HepG2 (cell line): ENCODE measurements around the gene CBX5. TPM values are rescaled to one million over a fixed set of nuclear protein-coding genes. Genes with fewer than 3 reads are reported as not detected.
A peak's percentile ranks its signal among the peaks of the same experiment; 100 is the strongest.

ENCODE experiments used
- BRCA1 ChIP-seq: sonication (generic); formaldehyde crosslinking; IDR thresholded peaks from 2 replicates; pipeline ENCODE4 v1.4.0; 2020; ENCODE audit warnings: missing genetic modification reagents
- CREB1 ChIP-seq, 2 experiments: fragments of 450-650 bp in 1 of 2; IDR thresholded peaks; 2 replicates each; pipeline ENCODE4 v1.6.1; 2016 to 2017; ENCODE audit warnings: control low read depth in 1 of 2, mild to moderate bottlenecking in 1 of 2, missing compliant biosample characterization in 1 of 2, missing genetic modification characterization in 1 of 2
- CREM ChIP-seq, 2 experiments: sonication (generic) in 1 of 2; formaldehyde crosslinking in 1 of 2; IDR thresholded peaks; 2 replicates each; pipeline versions ENCODE4 v1.4.0 to v1.6.1; 2016 to 2020; ENCODE audit warnings: antibody characterized with exemption in 1 of 2, mild to moderate bottlenecking in 1 of 2, missing genetic modification reagents in 1 of 2
- DPF2 ChIP-seq: sonication (generic); formaldehyde crosslinking; IDR thresholded peaks from 2 replicates; pipeline ENCODE4 v1.4.0; 2020; ENCODE audit warnings: mild to moderate bottlenecking, low read depth, missing genetic modification reagents, borderline replicate concordance
- ELF3 ChIP-seq: IDR thresholded peaks from 2 replicates; pipeline ENCODE4 v1.6.1; 2016; ENCODE audit warnings: missing genetic modification reagents, missing compliant biosample characterization
- FOXJ3 ChIP-seq: sonication (generic); formaldehyde crosslinking; IDR thresholded peaks from 2 replicates; pipeline ENCODE4 v1.4.0; 2020; ENCODE audit warnings: missing genetic modification reagents, mild to moderate bottlenecking, borderline replicate concordance
- GATAD2A ChIP-seq: IDR thresholded peaks from 2 replicates; pipeline ENCODE4 v1.6.1; 2016
- HOXA5 ChIP-seq: sonication (generic); formaldehyde crosslinking; IDR thresholded peaks from 2 replicates; pipeline ENCODE4 v1.4.0; 2020; ENCODE audit warnings: missing genetic modification reagents
- JARID2 ChIP-seq: sonication (generic); formaldehyde crosslinking; IDR thresholded peaks from 2 replicates; pipeline ENCODE4 v1.8.1; 2023; ENCODE audit warnings: missing genetic modification reagents, inconsistent platforms; ENCODE audit not compliant: insufficient replicate concordance
- MED1 ChIP-seq: sonication (generic); formaldehyde crosslinking; IDR thresholded peaks from 2 replicates; pipeline ENCODE4 v1.4.0; 2020; ENCODE audit warnings: missing genetic modification reagents
- MEIS2 ChIP-seq: sonication (generic); formaldehyde crosslinking; IDR thresholded peaks from 2 replicates; pipeline ENCODE4 v1.9.0; 2021; ENCODE audit warnings: mild to moderate bottlenecking, missing genetic modification reagents
- RBM39 ChIP-seq: fragments of 200-400 bp; formaldehyde crosslinking; IDR thresholded peaks from one replicate; pipeline ENCODE4 v1.6.1; 2018; ENCODE audit warnings: antibody characterized with exemption, mild to moderate bottlenecking, low read depth, low read length; ENCODE audit not compliant: poor library complexity, severe bottlenecking
- SMC3 ChIP-seq: IDR thresholded peaks from 2 replicates; pipeline ENCODE4 v1.6.1; 2011; ENCODE audit warnings: low read length, improper control_type of control experiment
- SOX5 ChIP-seq: IDR thresholded peaks from 2 replicates; pipeline ENCODE4 v1.6.1; 2016; ENCODE audit warnings: borderline replicate concordance
- SOX6 ChIP-seq, 2 experiments: fragments of 450-650 bp in 1 of 2; sonication (generic) in 1 of 2; formaldehyde crosslinking in 1 of 2; IDR thresholded peaks; 2 replicates each; pipeline versions ENCODE4 v1.4.0 to v1.6.1; 2017 to 2020; ENCODE audit warnings: antibody characterized with exemption in 1 of 2, mild to moderate bottlenecking in 1 of 2, missing genetic modification reagents in 1 of 2
- SRSF1 ChIP-seq: fragments of 200-400 bp; formaldehyde crosslinking; optimal IDR thresholded peaks from 2 replicates; pipeline ENCODE3; 2017; ENCODE audit warnings: mild to moderate bottlenecking, low read depth, low read length, moderate library complexity
- TBX2 ChIP-seq: sonication (generic); formaldehyde crosslinking; IDR thresholded peaks from 2 replicates; pipeline ENCODE4 v1.5.0; 2020; ENCODE audit warnings: missing genetic modification reagents, mild to moderate bottlenecking, borderline replicate concordance
- THYN1 ChIP-seq: sonication (generic); formaldehyde crosslinking; IDR thresholded peaks from 2 replicates; pipeline ENCODE4 v1.8.1; 2023; ENCODE audit warnings: low read depth, mild to moderate bottlenecking, moderate library complexity, missing genetic modification reagents, borderline replicate concordance
- ZNF232 ChIP-seq: sonication (generic); formaldehyde crosslinking; IDR thresholded peaks from 2 replicates; pipeline ENCODE4 v1.4.0; 2020; ENCODE audit warnings: missing genetic modification reagents, borderline replicate concordance
- ZNF331 ChIP-seq: sonication (generic); formaldehyde crosslinking; IDR thresholded peaks from 2 replicates; pipeline ENCODE4 v1.4.0; 2020; ENCODE audit warnings: missing genetic modification reagents
- ZSCAN25 ChIP-seq: sonication (generic); formaldehyde crosslinking; IDR thresholded peaks from 2 replicates; pipeline ENCODE4 v1.8.0; 2022; ENCODE audit warnings: mild to moderate bottlenecking, missing genetic modification reagents
- polyA plus RNA-seq, 8 experiments: library from polyadenylated mRNA; depleted of rRNA in 3 of 8; stranded (reverse) in 7 of 8; unstranded in 1 of 8; fragments of >200 nt; fragmentation: Illumina TruSeq in 4 of 8; extraction: Trizol in 4 of 8; gene quantifications; 2 replicates each; pipeline versions ENCODE4 v1.2.1 to v1.2.3, GENCODE V29; 2011 to 2016; ENCODE audit warnings: low read depth in 4 of 8, missing spikeins in 1 of 8, mixed read lengths in 1 of 8; ENCODE audit not compliant: insufficient read depth in 1 of 8
- total RNA-seq, 5 experiments: library from RNA; depleted of rRNA; stranded (reverse); fragments of >200 nt; fragmentation: Illumina TruSeq; extraction: Trizol; gene quantifications; 2 replicates each; pipeline ENCODE4 v1.2.3, GENCODE V29; 2016; ENCODE audit warnings: low read depth in 1 of 5
- TF ChIP-seq, protein P1 (sequence below): sonication (generic); formaldehyde crosslinking; IDR thresholded peaks from 2 replicates; pipeline ENCODE4 v1.4.0; 2020; ENCODE audit warnings: missing genetic modification reagents, borderline replicate concordance
- TF ChIP-seq, protein P2 (sequence below): sonication (generic); formaldehyde crosslinking; IDR thresholded peaks from 2 replicates; pipeline ENCODE4 v1.4.0; 2020; ENCODE audit warnings: missing genetic modification reagents
- TF ChIP-seq, protein P3 (sequence below): sonication (generic); formaldehyde crosslinking; IDR thresholded peaks from 2 replicates; pipeline ENCODE4 v1.5.0; 2020; ENCODE audit warnings: mild to moderate bottlenecking, missing genetic modification reagents, moderate library complexity

Gene CBX5
- total and polyA plus RNA-seq, 2 of the 13 experiments (the other 11 are each of a cell fraction or from before 2014, with no cell fraction given): 16.0 to 22.2 TPM

DNA sequence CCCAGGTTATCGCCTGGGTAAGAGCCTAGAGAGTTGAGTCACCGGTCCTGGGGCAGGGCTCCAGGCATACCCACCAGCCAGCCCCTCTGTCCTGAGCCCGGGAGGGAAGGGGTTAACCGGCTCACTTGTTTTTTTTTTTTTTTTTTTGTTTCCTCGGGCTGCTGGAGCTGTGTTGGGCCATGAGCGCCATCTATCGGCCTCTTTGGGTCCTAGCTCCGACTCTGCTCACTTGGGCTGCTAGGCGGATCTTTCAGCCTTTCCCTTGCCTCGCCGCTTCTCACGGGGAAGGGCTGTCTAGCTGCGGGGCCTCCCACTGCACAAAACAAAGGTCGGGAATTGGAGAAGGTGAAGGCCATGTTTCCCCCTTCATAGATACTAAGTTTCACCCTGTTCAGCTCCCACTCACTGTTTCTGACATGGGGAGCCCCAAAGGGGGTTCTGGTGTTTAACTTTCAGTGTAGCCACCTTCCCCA is 88.3 kb downstream of the CBX5 start (continued):
- TF ChIP-seq, protein P1, sequence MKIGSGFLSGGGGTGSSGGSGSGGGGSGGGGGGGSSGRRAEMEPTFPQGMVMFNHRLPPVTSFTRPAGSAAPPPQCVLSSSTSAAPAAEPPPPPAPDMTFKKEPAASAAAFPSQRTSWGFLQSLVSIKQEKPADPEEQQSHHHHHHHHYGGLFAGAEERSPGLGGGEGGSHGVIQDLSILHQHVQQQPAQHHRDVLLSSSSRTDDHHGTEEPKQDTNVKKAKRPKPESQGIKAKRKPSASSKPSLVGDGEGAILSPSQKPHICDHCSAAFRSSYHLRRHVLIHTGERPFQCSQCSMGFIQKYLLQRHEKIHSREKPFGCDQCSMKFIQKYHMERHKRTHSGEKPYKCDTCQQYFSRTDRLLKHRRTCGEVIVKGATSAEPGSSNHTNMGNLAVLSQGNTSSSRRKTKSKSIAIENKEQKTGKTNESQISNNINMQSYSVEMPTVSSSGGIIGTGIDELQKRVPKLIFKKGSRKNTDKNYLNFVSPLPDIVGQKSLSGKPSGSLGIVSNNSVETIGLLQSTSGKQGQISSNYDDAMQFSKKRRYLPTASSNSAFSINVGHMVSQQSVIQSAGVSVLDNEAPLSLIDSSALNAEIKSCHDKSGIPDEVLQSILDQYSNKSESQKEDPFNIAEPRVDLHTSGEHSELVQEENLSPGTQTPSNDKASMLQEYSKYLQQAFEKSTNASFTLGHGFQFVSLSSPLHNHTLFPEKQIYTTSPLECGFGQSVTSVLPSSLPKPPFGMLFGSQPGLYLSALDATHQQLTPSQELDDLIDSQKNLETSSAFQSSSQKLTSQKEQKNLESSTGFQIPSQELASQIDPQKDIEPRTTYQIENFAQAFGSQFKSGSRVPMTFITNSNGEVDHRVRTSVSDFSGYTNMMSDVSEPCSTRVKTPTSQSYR (CRISPR knock-in tag): no peak
- TF ChIP-seq THYN1 (no peak), CREM (IDR thresholded peaks at IDR 0.05) (no peak), CREM (CRISPR knock-in tag; IDR thresholded peaks at IDR 0.05) (no peak), DPF2 (CRISPR knock-in tag) (no peak), MEIS2 (CRISPR knock-in tag) (peak; percentile 70; the same call in 1 of the 2 replicates), SMC3 (peak; percentile 70), ZNF232 (0 out of 2 replicates have a peak, but pooled peaks have one; percentile 49), SOX5 (0 out of 2 replicates have a peak, but pooled peaks have one; percentile 9), SOX6 (IDR thresholded peaks at IDR 0.05) (no peak), SOX6 (CRISPR knock-in tag; IDR thresholded peaks at IDR 0.05) (peak; percentile 41), CREB1 (IDR thresholded peaks at IDR 0.05) (no peak), CREB1 (CRISPR knock-in tag; IDR thresholded peaks at IDR 0.05) (peak; percentile 30; the same call in 1 of the 2 replicates), MED1 (0 out of 2 replicates have a peak, but pooled peaks have one; percentile 31), JARID2 (CRISPR knock-in tag) (no peak), BRCA1 (CRISPR knock-in tag) (0 out of 2 replicates have a peak, but pooled peaks have one; percentile 66), TBX2 (CRISPR knock-in tag) (peak; percentile 34; the same call in 1 of the 2 replicates), GATAD2A (CRISPR knock-in tag) (0 out of 2 replicates have a peak, but pooled peaks have one; percentile 43), SRSF1 (no peak), ZSCAN25 (CRISPR knock-in tag) (no peak), ZNF331 (CRISPR knock-in tag) (no peak), FOXJ3 (CRISPR knock-in tag) (0 out of 2 replicates have a peak, but pooled peaks have one; percentile 45), RBM39 (no peak), ELF3 (CRISPR knock-in tag) (0 out of 2 replicates have a peak, but pooled peaks have one; percentile 34), HOXA5 (CRISPR knock-in tag) (0 out of 2 replicates have a peak, but pooled peaks have one; percentile 43)
- TF ChIP-seq, protein P2, sequence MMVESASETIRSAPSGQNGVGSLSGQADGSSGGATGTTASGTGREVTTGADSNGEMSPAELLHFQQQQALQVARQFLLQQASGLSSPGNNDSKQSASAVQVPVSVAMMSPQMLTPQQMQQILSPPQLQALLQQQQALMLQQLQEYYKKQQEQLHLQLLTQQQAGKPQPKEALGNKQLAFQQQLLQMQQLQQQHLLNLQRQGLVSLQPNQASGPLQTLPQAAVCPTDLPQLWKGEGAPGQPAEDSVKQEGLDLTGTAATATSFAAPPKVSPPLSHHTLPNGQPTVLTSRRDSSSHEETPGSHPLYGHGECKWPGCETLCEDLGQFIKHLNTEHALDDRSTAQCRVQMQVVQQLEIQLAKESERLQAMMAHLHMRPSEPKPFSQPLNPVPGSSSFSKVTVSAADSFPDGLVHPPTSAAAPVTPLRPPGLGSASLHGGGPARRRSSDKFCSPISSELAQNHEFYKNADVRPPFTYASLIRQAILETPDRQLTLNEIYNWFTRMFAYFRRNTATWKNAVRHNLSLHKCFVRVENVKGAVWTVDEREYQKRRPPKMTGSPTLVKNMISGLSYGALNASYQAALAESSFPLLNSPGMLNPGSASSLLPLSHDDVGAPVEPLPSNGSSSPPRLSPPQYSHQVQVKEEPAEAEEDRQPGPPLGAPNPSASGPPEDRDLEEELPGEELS (CRISPR knock-in tag): peak; percentile 59
- TF ChIP-seq, protein P3, sequence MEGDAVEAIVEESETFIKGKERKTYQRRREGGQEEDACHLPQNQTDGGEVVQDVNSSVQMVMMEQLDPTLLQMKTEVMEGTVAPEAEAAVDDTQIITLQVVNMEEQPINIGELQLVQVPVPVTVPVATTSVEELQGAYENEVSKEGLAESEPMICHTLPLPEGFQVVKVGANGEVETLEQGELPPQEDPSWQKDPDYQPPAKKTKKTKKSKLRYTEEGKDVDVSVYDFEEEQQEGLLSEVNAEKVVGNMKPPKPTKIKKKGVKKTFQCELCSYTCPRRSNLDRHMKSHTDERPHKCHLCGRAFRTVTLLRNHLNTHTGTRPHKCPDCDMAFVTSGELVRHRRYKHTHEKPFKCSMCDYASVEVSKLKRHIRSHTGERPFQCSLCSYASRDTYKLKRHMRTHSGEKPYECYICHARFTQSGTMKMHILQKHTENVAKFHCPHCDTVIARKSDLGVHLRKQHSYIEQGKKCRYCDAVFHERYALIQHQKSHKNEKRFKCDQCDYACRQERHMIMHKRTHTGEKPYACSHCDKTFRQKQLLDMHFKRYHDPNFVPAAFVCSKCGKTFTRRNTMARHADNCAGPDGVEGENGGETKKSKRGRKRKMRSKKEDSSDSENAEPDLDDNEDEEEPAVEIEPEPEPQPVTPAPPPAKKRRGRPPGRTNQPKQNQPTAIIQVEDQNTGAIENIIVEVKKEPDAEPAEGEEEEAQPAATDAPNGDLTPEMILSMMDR: peak; percentile 89
